Measurements from ENCODE around the gene DPYSL4.
A peak's percentile ranks its signal among the peaks of the same experiment; 100 is the strongest.

DPYSL4 gene

GRCh38 chr10:132230557-132231210 is 43.9 kb downstream of the DPYSL4 start:
- no peak for DNase-seq

- no peak for DNase-seq
Observed at GRCh38 chr10:132231656-132232022, 44.9 kb downstream of the DPYSL4 start.

GRCh38 chr10:132232023-132232951 is 45.5 kb downstream of the DPYSL4 start:
- DNase-seq = peak; percentile 31

- no peak for DNase-seq
Observed at GRCh38 chr10:132232981-132233380, 46.2 kb downstream of the DPYSL4 start.

GRCh38 chr10:132233501-132234085 is 46.8 kb downstream of the DPYSL4 start:
- no peak for DNase-seq

GRCh38 chr10:132234860-132235259 is 48.1 kb downstream of the DPYSL4 start:
- DNase-seq = no peak

GRCh38 chr10:132236161-132236560 is 49.4 kb downstream of the DPYSL4 start:
- no peak for DNase-seq

GRCh38 chr10:132236881-132237280 is 50.1 kb downstream of the DPYSL4 start:
- DNase-seq = no peak

GRCh38 chr10:132237396-132237795 is 50.6 kb downstream of the DPYSL4 start:
- no peak for DNase-seq

GRCh38 chr10:132237871-132238270 is 51.1 kb downstream of the DPYSL4 start:
- DNase-seq = no peak

- no peak for DNase-seq
Observed at GRCh38 chr10:132238371-132239125, 51.8 kb downstream of the DPYSL4 start.

- no peak for DNase-seq
Observed at GRCh38 chr10:132239126-132240031, 52.6 kb downstream of the DPYSL4 start.

GRCh38 chr10:132240156-132240555 is 53.4 kb downstream of the DPYSL4 start:
- DNase-seq = no peak

GRCh38 chr10:132240581-132240980 is 53.8 kb downstream of the DPYSL4 start:
- no peak for DNase-seq

GRCh38 chr10:132241086-132241485 is 54.3 kb downstream of the DPYSL4 start:
- no peak for DNase-seq

GRCh38 chr10:132241496-132241895 is 54.7 kb downstream of the DPYSL4 start:
- DNase-seq = no peak

GRCh38 chr10:132242103-132242840 is 55.5 kb downstream of the DPYSL4 start:
- DNase-seq = no peak

GRCh38 chr10:132243141-132243540 is 56.4 kb downstream of the DPYSL4 start:
- DNase-seq = no peak

- DNase-seq = no peak
Observed at GRCh38 chr10:132243626-132244025, 56.9 kb downstream of the DPYSL4 start.

GRCh38 chr10:132245056-132245455 is 58.3 kb downstream of the DPYSL4 start:
- DNase-seq = no peak

- no peak for DNase-seq
Observed at GRCh38 chr10:132246296-132246695, 59.5 kb downstream of the DPYSL4 start.

Measured in CD4-positive, alpha-beta T cell treated with Interferon gamma for 1 hour (primary cell).